HG03175 (cell line): ENCODE results near the gene HEATR5A.
"Not testable (repeated sequence)": the region's sequence is repeated elsewhere in the genome, so short reads cannot be mapped to it uniquely, and the experiment has no call there.

Experiments
- ATAC-seq: cut with Tn5 transposase; IDR thresholded peaks from one replicate; pipeline ENCODE4 v1.9.1; 2021; ENCODE audit warnings: mild to moderate bottlenecking, moderate library complexity; ENCODE audit not compliant: unreplicated experiment

HEATR5A gene

DNA sequence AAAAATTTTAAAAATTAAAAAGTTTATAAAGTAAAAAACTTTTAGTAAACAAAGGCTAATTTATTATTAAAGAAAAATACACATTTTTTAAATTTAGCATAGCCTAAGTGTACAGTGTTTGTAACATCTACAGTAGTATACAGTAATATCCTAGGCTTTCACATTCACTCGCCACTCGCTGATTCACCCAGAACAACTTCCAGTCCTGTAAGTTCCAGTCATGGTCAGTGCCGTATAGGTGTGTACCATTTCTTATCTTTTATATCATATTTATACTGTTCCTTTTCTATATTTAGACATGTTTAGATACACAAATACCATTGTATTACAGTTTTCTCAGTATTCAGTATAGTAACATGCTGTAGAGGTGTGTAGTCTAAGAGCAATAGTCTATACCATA lies 28.9 kb downstream of the HEATR5A start:
- ATAC-seq = no peak

DNA sequence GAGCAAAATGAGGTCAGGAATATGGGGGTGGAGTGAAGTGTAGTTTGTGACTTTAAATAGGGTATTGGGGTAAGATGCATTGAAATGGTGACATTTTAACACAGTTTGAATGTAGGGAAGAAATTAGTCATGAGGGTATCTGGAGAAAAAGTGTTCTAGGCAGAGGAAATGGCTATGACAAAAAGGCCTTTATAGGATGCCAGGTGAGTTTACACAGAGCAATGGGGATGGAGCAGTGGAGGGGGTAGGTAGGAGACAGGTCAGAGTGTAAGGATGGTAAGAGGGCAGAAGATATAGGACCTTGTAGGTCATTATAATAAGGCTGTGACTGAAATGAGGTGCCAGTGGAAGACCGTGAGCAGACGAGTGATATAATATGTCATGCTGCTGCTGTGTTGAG lies 30.4 kb downstream of the HEATR5A start:
- ATAC-seq = no peak

DNA sequence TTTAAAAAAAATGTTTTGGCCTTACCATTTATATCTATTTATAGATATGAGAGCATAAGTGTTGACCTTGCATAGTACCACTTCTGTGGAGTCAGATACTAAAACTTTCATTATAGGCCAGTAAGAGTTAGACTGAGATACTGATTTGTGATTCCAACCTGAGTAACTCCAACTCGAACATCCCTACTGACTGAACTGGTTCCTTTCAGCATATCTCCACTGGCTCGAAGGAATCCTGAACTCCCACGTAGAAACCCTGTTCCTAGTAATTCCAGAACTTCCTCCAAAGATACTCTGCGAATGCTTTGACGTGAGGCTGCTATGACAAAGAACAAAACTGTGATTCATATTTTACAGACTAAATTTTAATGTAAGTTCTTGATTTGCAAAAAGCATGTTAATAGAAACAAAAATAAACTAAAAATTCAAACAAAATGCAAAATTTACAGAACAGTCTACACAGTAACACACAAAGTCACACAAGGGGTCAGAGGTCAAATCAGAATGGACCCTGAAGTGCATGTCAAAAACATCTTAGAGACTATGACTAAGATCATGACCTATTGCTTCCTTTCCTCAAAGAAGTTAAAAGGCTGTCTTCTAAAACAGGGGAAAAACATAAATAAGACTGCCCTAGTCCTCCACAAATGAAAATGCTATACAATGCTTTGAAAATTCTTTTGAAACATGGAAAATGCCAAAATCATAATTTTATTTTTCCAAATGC lies 31.5 kb downstream of the HEATR5A start:
- no peak for ATAC-seq

DNA sequence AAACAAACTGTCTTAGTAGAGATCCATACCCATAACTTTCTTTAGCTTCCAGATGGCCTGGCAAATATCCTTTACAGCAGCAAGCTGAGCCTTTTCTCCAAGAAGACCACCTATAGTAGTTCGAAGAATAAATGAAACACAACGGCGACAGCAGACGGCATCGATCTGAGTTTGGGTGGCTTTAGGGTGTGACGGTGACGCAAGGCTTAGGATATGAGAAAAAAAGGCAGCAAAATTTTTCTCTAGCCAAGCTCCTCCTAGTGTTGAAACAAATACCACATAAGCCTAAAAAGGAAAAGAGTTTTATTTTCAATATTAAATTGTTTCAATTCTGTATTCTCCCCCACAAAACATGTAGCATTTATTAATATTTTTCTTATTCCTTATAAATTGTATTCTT lies 33.3 kb downstream of the HEATR5A start:
- no peak for ATAC-seq

DNA sequence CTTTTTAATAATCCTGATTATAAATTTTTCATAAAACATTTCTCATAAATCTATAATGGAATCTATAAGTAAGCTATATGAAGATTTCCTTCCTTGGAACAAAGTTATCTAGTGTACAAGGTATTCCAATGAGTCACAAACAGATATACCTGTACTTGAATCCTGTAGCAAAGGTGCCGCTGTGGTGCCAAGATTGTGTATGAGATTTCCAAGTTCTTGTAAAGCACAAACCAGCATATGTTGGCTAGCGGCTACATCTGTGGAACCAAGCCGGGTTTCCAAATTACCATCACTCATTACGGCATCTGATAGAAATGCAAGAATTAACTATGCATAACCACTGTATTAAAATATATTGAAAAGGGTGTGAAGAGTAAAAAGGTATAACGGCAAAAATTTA lies 34.1 kb downstream of the HEATR5A start:
- no peak for ATAC-seq

DNA sequence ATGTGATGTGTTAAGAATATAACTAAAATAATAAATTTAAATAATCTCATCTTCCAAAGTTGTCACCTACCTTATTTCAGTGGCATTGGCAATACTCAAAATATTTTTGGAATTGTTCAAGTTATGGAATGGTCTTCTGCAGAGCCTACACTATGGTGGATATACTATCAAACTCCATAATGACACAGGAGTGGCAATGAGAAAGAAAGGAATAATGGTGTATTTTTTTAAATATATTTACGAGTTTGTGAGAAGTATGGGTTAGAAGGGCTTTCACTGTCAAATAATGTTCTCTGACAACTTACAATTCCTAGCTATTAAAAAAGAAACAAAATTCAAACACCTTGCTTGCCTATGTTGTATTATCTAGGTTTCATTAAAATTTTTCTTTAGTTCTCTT lies 38.1 kb downstream of the HEATR5A start:
- no peak for ATAC-seq

DNA sequence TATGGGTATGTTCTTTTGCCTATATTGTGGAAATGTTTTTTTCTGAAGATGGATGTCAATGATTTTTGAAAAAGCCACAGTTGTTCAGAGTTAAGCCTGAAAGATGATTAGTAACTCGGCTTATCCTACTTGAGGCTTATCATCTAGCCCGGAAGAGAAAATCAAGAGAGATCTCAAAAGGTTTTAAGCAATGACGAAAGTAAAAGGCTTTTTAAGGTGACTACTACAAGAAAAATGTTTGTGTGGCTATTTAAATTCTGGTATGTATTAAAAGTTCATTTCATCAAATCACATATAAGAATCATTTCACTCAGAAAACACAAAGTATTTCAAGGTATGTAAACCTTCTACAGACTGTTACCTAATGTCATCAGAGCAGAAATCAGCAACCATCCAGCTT lies 40.2 kb downstream of the HEATR5A start:
- ATAC-seq = no peak

DNA sequence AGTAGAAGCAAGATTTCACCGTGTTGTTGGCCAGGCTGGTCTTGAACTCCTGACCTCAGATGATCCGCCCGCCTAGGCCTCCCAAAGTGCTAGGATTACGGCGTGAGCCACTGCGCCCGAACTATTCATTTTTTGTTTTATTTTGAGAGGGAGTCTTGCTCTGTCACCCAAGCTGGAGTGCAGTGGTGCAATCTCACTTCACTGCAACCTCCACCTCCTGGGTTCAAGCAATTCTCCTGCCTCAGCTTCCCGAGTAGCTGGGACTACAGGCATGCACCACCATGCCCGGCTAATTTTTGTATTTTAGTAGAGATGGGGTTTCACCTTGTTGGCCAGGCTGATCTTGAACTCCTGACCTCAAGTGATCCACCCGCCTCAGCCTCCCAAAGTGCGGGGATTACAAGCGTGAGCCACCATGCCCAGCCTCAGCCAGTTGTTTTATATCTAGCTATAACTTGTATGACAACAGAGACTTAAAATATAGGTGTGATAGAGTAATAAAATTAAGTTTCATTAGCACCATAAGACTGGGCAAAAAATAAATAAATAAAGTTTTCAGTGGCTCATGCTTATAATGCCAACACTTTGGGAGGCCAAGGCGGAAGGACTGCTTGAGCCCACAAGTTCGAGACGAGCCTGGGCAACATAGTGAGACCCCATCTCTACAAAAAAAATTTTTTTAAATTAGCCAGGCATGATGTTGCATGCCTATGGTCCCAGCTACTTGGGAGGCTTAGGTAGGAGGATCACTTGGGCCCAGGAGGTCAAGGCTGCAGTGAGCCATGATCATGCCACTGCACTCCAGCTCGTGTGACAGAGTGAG lies 41.0 kb downstream of the HEATR5A start:
- ATAC-seq = not testable (repeated sequence)

DNA sequence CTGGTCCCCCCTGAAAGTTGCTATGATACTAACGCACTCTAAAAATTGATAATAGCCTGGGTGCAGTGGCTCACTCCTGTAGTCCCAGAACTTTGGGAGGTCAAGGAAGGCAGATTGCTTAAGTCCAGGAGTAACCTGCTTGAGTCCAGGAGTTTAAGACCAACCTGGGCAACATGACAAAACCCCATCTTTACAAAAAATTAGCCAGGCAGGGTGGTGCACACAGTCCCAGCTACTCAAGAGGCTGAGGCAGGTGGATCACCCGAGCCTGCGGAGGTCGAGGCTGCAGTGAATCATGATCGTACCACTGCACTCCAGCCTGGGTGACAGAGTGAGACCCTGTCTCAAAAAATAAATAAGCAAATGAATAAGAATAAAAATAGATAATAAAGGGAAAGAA lies 42.9 kb downstream of the HEATR5A start:
- ATAC-seq = no peak

DNA sequence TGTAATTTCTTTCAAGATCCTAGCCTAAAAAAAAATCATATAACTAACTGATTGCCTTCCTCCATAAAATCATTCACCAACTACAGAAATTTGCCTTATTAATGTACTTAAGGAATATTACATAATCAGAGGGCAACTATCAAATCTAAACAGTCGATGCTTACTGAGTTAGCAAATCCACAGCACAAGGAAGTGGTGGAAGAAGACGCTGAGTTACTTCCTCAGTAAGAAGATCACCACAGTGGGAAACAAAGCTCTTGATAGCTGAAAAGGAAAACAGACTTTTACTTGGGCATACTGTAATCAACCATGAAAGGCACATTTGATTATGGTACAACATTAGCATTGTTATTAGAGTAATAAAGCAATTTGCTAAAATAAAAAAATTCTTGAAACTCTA lies 48.7 kb downstream of the HEATR5A start:
- no peak for ATAC-seq

DNA sequence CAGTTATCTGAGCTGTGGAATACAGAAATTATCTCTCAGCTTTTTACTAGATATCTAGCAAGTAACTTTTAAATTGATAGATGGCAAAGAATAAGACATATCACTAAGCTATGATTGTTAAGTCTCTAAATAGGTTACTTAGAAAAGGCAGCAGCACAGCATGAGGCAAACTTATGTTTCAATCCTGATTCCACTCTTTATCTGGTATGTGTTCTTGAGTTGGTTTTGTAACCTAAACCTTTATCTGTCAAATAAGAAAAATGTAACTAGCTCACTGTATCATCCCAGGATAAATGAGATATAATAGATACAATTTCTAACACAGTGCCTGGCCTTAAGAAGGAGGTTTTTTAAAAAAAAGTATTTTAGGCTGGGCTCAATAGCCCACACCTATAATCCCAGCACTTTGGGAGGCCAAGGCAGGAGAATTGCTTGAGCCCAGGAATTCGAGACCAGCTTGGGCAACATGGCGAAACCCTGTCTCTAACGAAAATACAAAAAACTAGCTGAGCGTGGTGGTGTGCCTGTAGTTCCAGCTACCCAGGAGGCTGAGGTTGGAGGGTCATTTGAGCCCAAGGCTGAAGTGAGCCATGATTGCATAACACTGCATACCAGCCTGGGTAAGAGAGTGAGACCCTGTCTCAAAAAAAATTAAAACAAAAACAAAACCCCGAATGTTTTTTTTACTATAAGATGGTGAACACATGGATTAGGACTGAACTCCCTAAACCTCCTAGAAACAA lies 56.8 kb downstream of the HEATR5A start:
- ATAC-seq = no peak

DNA sequence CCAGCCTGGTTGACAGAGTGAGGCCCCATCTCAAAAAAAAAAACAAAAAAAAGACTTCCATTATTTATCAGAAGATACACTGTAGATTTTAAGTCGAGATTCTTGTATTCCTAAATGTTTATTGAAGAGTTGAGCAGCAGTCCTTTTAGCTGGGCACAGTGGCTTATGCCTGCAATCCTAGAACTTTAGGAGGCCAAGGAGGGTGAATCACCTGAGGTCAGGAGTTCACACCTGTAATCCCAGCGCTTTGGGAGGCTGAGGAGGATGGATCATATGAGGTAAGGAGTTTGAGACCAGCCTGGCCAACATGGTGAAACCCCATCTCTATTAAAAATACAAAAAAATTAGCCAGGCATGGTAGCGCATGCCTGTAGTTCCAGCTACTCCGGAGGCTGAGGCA lies 57.6 kb downstream of the HEATR5A start:
- ATAC-seq = no peak

DNA sequence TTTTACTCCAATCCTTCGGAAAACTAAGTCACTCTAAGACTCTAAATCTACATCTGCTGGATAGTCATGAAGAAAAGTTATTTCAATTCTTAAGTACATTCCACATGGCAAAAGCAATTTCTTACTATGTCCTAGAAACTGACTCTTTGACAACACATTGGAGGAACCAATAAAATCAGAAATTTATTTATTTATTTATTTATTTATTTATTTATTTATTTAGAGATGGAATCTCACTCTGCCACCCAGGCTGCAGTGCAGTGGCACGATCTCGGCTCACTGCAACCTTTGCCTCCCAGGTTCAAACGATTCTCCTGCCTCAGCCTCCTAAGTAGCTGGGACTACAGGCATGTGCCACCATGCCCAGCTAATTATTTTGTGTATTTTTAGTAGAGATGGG lies 58.6 kb downstream of the HEATR5A start:
- ATAC-seq = not testable (repeated sequence)

DNA sequence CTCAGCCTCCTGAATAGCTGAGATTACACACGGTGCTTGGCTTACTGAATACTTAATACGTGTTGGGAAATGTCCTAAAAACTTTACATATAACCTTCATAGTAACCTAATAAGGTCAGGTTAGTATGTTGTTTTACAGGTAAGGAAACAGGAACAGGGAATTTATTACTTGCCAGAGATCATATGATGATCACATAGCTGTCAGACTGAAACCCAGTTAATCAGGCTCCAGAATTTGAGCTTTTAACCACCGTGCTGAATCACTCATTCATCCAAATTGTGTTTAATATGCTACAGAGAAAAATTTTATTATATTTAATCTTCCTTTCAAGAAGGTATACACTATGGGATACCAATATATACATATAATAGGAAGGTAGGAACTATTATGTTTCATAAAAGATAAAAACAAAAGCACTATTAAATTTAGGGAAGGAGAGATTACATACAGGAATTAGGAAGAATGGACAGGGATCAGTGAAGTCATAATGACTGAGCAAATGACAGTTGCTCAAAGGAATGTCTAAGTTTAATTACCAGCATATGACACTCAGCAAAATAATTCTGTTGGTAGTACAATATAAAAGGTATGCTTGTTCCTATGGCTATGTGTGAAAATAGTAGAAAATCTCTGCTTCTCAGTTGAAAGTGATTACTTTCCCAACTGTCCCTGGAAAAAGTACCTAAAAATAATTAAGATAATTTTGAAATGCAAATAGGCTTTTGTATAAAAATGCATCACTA lies 59.3 kb downstream of the HEATR5A start:
- no peak for ATAC-seq

DNA sequence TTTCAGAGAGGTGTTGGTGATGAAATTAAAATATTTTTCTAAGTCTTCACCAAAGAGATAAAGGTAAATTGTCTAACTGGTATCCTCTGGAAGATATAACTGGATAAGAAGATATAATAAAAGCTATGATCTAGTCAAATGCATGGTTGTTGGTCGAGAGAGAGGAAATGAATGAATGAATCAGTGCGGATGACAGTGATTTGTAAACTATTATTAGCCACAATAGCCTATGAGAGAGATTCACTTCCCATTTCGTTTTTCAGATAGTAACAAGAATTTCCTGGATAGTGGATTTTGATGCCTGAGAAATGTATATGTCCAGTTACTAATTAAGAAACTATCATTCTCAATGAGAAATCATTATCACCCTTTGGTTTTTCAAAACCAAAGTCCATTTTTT lies 63.1 kb downstream of the HEATR5A start:
- ATAC-seq = no peak

DNA sequence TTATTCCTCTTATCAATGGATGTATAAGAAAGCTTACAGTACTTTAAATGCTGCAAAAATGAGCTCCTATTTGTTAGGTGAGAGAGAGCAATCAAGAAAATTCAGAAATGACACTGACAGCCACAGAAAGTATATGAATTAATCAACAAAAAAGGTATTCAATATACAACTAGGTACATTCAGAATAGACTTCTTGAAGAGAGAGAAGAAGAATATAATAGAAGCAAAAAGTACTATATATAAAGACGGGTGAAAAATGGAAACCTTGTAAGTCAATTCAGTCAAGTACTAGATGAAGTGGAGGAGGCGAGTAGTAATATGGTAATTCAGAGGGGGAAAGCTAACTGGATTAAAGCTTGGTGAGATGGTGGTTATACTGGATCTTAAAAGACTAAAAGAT lies 74.3 kb downstream of the HEATR5A start:
- ATAC-seq = no peak

DNA sequence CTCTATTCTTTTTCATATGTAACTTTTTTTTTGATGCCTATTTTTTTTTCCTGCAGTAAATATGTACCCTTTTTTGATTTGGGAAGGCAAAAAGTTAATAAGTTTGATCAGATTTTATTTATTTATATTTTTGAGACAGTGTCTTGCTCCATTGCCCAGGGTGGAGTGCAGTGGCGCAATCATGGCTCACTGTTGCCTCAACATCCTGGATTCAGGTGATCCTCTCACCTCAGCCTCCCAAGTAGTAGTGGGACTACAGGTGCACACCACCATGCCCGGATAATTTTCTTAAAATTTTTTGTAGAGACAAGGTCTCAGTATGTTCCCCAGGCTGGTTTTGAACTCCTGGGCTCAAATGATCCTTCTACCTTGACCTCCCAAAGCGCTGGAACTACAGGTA lies 79.1 kb downstream of the HEATR5A start:
- no peak for ATAC-seq

DNA sequence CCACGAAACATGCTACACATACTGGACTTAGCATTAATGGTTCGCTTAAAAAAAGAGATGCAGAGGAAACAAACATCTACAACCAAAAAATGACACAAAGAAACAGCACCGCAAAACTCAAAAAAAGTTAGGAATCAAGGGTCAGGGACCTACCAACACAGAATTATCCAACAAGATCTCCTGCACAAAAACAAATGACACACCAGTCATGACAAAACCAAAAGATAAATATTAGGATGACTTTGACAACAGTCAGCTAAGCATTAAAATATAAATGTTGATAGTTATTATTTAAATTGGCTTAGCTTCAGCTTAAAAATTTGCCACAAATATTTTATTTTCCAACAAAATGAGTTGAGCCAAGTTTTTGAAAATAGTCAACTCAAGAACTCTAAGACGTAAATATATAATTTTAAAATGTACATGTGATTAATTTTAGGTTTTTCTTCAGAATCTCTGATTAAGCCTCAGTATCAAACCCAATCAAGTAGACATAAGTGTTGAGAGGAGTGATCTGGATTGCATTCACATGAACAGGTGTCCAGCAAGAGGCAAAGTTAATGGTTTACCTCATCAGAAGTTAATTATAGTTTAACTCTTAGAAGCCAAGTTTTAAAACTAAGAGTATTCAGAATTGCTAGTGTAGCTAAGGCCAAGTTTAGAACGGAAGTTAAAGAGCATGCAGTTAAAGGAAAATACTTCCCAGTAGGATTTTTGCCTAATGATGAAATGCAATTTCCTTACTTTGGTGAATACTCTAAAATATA lies 79.9 kb downstream of the HEATR5A start:
- no peak for ATAC-seq

DNA sequence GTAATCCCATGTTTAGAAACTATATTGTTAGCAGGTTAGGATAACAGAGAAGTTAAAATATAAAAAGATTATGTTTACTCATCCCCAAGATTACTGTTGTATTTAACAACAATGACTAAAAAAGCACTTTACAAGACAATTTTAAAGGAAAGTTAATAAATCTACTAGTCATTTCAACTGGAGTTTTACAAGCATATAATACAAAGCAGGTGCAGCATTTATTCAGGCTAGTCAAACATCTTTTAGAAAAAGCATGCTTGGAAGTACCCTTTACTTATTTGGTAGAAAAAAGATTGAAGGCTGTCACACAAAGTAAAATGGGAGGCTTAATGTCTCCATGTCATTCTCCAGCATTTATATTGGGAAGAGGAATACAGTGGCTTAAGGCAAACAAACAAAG lies 80.6 kb downstream of the HEATR5A start:
- ATAC-seq = no peak

DNA sequence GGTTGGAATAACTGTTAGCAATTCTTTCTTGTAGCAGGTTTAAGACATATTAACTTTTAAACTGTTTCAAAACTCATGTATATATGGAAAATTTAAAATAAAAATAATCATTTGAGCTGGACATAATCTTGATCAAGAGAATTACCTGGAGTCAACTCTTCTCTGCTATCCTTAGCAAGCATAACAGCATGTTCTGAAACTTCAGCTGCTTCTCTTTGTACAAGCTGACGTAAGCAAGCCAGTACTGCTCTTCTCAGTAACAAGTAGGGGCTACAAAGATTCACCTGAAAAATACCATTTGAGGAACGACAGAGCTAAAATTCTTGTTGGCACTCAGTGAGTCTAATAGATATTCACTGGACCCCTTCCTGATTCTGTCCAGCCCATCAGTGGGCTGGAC lies 83.0 kb downstream of the HEATR5A start:
- ATAC-seq = no peak
